ENCODE data around the gene PDE6B.

- TF ChIP-seq GATA2 (IDR thresholded peaks at IDR 0.05; ENCODE audit: low read depth, low read length): no peak
- TF ChIP-seq GATA3 (IDR thresholded peaks at IDR 0.05; ENCODE audit: low read depth, low read length): no peak
Observed at GRCh38 chr4:712093-712492, 86.7 kb downstream of the PDE6B start.

Data from SH-SY5Y (cell line).